Naive B cell (primary cell): Measurements from ENCODE around the gene ITGA5. TPM values are rescaled to one million over a fixed set of nuclear protein-coding genes. Genes with fewer than 3 reads are reported as not detected.

Experiments used
- ATAC-seq, 2 donors: fragments of 150-1000 bp; cut with Tn5 transposase; 2 replicates each; pipeline ENCODE4 v1.10.0; 2021; ENCODE audit warnings: low read depth in 2 of 2, mild to moderate bottlenecking in 2 of 2, moderate library complexity in 2 of 2
- DNase-seq: peaks from one replicate; pipeline ENCODE4 v3.0.0; 2022
- H3K27ac Mint-ChIP-seq, 6 donors: one replicate each; pipeline ENCODE4 v1.8.0; 2020 to 2022; ENCODE audit warnings: mild to moderate bottlenecking in 6 of 6, mixed read lengths in 6 of 6, moderate library complexity in 5 of 6, inconsistent platforms in 2 of 6
- H3K27me3 Mint-ChIP-seq, 3 donors: one replicate each; pipeline ENCODE4 v1.8.0; 2021 to 2022; ENCODE audit warnings: mixed read lengths in 3 of 3, mild to moderate bottlenecking in 1 of 3
- H3K36me3 Mint-ChIP-seq, 2 donors: one replicate each; pipeline ENCODE4 v1.8.0; 2020 to 2022; ENCODE audit warnings: mixed read lengths in 2 of 2, inconsistent platforms in 1 of 2, mild to moderate bottlenecking in 1 of 2
- H3K4me1 Mint-ChIP-seq, 3 donors: one replicate each; pipeline ENCODE4 v1.8.0; 2020 to 2022; ENCODE audit warnings: mixed read lengths in 3 of 3, inconsistent platforms in 1 of 3, mild to moderate bottlenecking in 1 of 3, moderate library complexity in 1 of 3
- H3K4me3 Mint-ChIP-seq, 8 donors: one replicate each; pipeline ENCODE4 v1.8.0; 2020 to 2022; ENCODE audit warnings: mild to moderate bottlenecking in 8 of 8, mixed read lengths in 8 of 8, moderate library complexity in 8 of 8, inconsistent platforms in 2 of 8
- H3K9me3 Mint-ChIP-seq, 7 donors: one replicate each; pipeline ENCODE4 v1.8.0; 2020 to 2022; ENCODE audit warnings: mixed read lengths in 7 of 7, mild to moderate bottlenecking in 5 of 7, inconsistent platforms in 2 of 7, moderate library complexity in 1 of 7
- polyA plus RNA-seq, 6 donors: library from polyadenylated mRNA; unstranded; fragments of 300-500 nt; fragmentation: Illumina TruSeq; gene quantifications; one replicate each; pipeline ENCODE4 v1.2.3, GENCODE V29; 2021; ENCODE audit warnings: low read depth in 6 of 6

ITGA5 gene
- polyA plus RNA-seq, 6 donors from 2014 or later = 1.7 to 4.6 (median 2.3) TPM; not detected in 1

GRCh38 chr12:54442099-54442498 is 23.0 kb upstream of the ITGA5 start:
- Mint-ChIP-seq H3K27me3 (peaks cover 0 to 8% (median 6%) of the 10 kb centered on the region in 3 donors), H3K4me3 (no peak overlapping the region), H3K27ac (peak overlapping the region in 1 of 6 donors; percentile 21), H3K36me3 (no peaks in the 10 kb centered on the region), H3K4me1 (peaks cover 4 to 8% (median 6%) of the 10 kb centered on the region in 3 donors), H3K9me3 (no peaks in the 10 kb centered on the region)
- ATAC-seq = no peak
- no peak for DNase-seq

GRCh38 chr12:54439521-54440255 is 20.6 kb upstream of the ITGA5 start:
- peaks cover 4 to 8% (median 6%) of the 10 kb centered on the region in 3 donors for H3K4me1 Mint-ChIP-seq
- H3K36me3 Mint-ChIP-seq = no peaks in the 10 kb centered on the region
- H3K27me3 Mint-ChIP-seq = peaks cover 8 to 16% (median 9%) of the 10 kb centered on the region in 3 donors
- no peak overlapping the region for H3K27ac Mint-ChIP-seq
- H3K9me3 Mint-ChIP-seq = no peaks in the 10 kb centered on the region
- peak overlapping the region in 1 of 8 donors; percentile 22 for H3K4me3 Mint-ChIP-seq
- DNase-seq (peak; percentile 46), ATAC-seq (peak; percentile 69 to 80)

GRCh38 chr12:54439096-54439495 is 20.0 kb upstream of the ITGA5 start:
- peaks cover 4 to 8% (median 6%) of the 10 kb centered on the region in 3 donors for H3K4me1 Mint-ChIP-seq
- DNase-seq (no peak), ATAC-seq (no peak)
- H3K27me3 Mint-ChIP-seq = peaks cover 8 to 16% (median 9%) of the 10 kb centered on the region in 3 donors
- peak overlapping the region in 1 of 8 donors; percentile 22 for H3K4me3 Mint-ChIP-seq
- H3K27ac Mint-ChIP-seq = no peak overlapping the region
- no peaks in the 10 kb centered on the region for H3K9me3 Mint-ChIP-seq
- H3K36me3 Mint-ChIP-seq = no peaks in the 10 kb centered on the region

- DNase-seq (no peak), ATAC-seq (no peak)
- H3K27me3 Mint-ChIP-seq = peaks cover 8 to 16% (median 9%) of the 10 kb centered on the region in 3 donors
- H3K36me3 Mint-ChIP-seq = no peaks in the 10 kb centered on the region
- H3K4me1 Mint-ChIP-seq = peaks cover 4 to 8% (median 6%) of the 10 kb centered on the region in 3 donors
- H3K27ac Mint-ChIP-seq = no peak overlapping the region
- H3K4me3 Mint-ChIP-seq = no peak overlapping the region
- H3K9me3 Mint-ChIP-seq = no peaks in the 10 kb centered on the region
Observed at GRCh38 chr12:54438517-54438916, 19.5 kb upstream of the ITGA5 start.

- Mint-ChIP-seq H3K27ac (peak overlapping the region in 1 of 6 donors; percentile 31), H3K4me1 (peaks cover 4 to 8% (median 6%) of the 10 kb centered on the region in 3 donors), H3K36me3 (no peaks in the 10 kb centered on the region)
Observed at GRCh38 chr12:54437697-54438096, 18.6 kb upstream of the ITGA5 start.

GRCh38 chr12:54437243-54437642 is 18.2 kb upstream of the ITGA5 start:
- H3K27me3 Mint-ChIP-seq = peaks cover 11 to 16% (median 11%) of the 10 kb centered on the region in 3 donors
- no peaks in the 10 kb centered on the region for H3K36me3 Mint-ChIP-seq
- DNase-seq = no peak
- H3K27ac Mint-ChIP-seq = no peak overlapping the region
- H3K4me1 Mint-ChIP-seq = peaks cover 7 to 8% (median 8%) of the 10 kb centered on the region in 3 donors
- H3K4me3 Mint-ChIP-seq = no peak overlapping the region
- no peaks in the 10 kb centered on the region for H3K9me3 Mint-ChIP-seq
- ATAC-seq = no peak

More at GRCh38 chr12:54437697-54438096, 18.6 kb upstream of the ITGA5 start:
- ATAC-seq (no peak), DNase-seq (no peak)
- H3K27me3 Mint-ChIP-seq = peaks cover 8 to 16% (median 9%) of the 10 kb centered on the region in 3 donors
- no peaks in the 10 kb centered on the region for H3K9me3 Mint-ChIP-seq
- no peak overlapping the region for H3K4me3 Mint-ChIP-seq

- Mint-ChIP-seq H3K4me1 (peaks cover 8 to 16% (median 13%) of the 10 kb centered on the region in 3 donors), H3K9me3 (no peaks in the 10 kb centered on the region), H3K36me3 (no peaks in the 10 kb centered on the region), H3K27ac (peak overlapping the region in 1 of 6 donors; percentile 41), H3K4me3 (no peak overlapping the region), H3K27me3 (peaks cover 15 to 25% (median 19%) of the 10 kb centered on the region in 3 donors)
- ATAC-seq = no peak
- no peak for DNase-seq
Observed at GRCh38 chr12:54432815-54433164, 13.7 kb upstream of the ITGA5 start.

- Mint-ChIP-seq H3K4me3 (no peak overlapping the region), H3K36me3 (no peaks in the 10 kb centered on the region), H3K27me3 (peaks cover 15 to 32% (median 24%) of the 10 kb centered on the region in 3 donors), H3K9me3 (no peaks in the 10 kb centered on the region), H3K4me1 (peaks cover 14 to 20% (median 19%) of the 10 kb centered on the region in 3 donors), H3K27ac (peak overlapping the region in 2 of 6 donors; percentile 24 to 49)
- DNase-seq (no peak), ATAC-seq (no peak)
Observed at GRCh38 chr12:54431911-54432814, 13.1 kb upstream of the ITGA5 start.

GRCh38 chr12:54430471-54431069 is 11.5 kb upstream of the ITGA5 start:
- no peak for DNase-seq
- Mint-ChIP-seq H3K4me3 (no peak overlapping the region), H3K27me3 (peaks cover 12 to 48% (median 33%) of the 10 kb centered on the region in 3 donors), H3K9me3 (no peaks in the 10 kb centered on the region), H3K27ac (peak overlapping the region in 1 of 6 donors; percentile 10), H3K36me3 (no peaks in the 10 kb centered on the region), H3K4me1 (peaks cover 16 to 20% (median 20%) of the 10 kb centered on the region in 3 donors)
- no peak for ATAC-seq

GRCh38 chr12:54429014-54429471 is 10.0 kb upstream of the ITGA5 start:
- Mint-ChIP-seq H3K9me3 (no peaks in the 10 kb centered on the region), H3K4me1 (peaks cover 16 to 22% (median 20%) of the 10 kb centered on the region in 3 donors), H3K27ac (peak overlapping the region in 1 of 6 donors; percentile 91), H3K27me3 (peaks cover 17 to 60% (median 31%) of the 10 kb centered on the region in 3 donors), H3K4me3 (no peak overlapping the region), H3K36me3 (no peaks in the 10 kb centered on the region)
- no peak for DNase-seq
- no peak for ATAC-seq

- H3K27me3 Mint-ChIP-seq = peaks cover 17 to 60% (median 31%) of the 10 kb centered on the region in 3 donors
- peaks cover 16 to 22% (median 20%) of the 10 kb centered on the region in 3 donors for H3K4me1 Mint-ChIP-seq
- H3K9me3 Mint-ChIP-seq = no peaks in the 10 kb centered on the region
- ATAC-seq = no peak
- H3K36me3 Mint-ChIP-seq = no peaks in the 10 kb centered on the region
- peak overlapping the region in 2 of 6 donors; percentile 6 to 29 for H3K27ac Mint-ChIP-seq
- DNase-seq = no peak
- no peak overlapping the region for H3K4me3 Mint-ChIP-seq
Observed at GRCh38 chr12:54428050-54429013, 9.3 kb upstream of the ITGA5 start.

- H3K27me3 Mint-ChIP-seq = peaks cover 13 to 55% (median 38%) of the 10 kb centered on the region in 3 donors
- H3K4me3 Mint-ChIP-seq = no peak overlapping the region
- H3K36me3 Mint-ChIP-seq = no peaks in the 10 kb centered on the region
Observed at GRCh38 chr12:54427106-54427505, 8.0 kb upstream of the ITGA5 start.

More at GRCh38 chr12:54427106-54427505, 8.0 kb upstream of the ITGA5 start:
- no peak for ATAC-seq
- no peak overlapping the region for H3K27ac Mint-ChIP-seq
- H3K9me3 Mint-ChIP-seq = no peaks in the 10 kb centered on the region
- H3K4me1 Mint-ChIP-seq = peaks cover 12 to 18% (median 18%) of the 10 kb centered on the region in 3 donors
- no peak for DNase-seq
